Left hindlimb (tissue), 1 donor: ENCODE data around the gene SUOX.
"Not testable (repeated sequence)": the region's sequence is repeated elsewhere in the genome, so short reads cannot be mapped to it uniquely, and the experiment has no call there.

Experiments used
- DNase-seq: peaks from one replicate; pipeline ENCODE4 v3.0.0-alpha.2; 2018

Gene SUOX

GRCh38 chr12:56021889-56022497 is 24.9 kb downstream of the SUOX start:
- no peak for DNase-seq

DNA sequence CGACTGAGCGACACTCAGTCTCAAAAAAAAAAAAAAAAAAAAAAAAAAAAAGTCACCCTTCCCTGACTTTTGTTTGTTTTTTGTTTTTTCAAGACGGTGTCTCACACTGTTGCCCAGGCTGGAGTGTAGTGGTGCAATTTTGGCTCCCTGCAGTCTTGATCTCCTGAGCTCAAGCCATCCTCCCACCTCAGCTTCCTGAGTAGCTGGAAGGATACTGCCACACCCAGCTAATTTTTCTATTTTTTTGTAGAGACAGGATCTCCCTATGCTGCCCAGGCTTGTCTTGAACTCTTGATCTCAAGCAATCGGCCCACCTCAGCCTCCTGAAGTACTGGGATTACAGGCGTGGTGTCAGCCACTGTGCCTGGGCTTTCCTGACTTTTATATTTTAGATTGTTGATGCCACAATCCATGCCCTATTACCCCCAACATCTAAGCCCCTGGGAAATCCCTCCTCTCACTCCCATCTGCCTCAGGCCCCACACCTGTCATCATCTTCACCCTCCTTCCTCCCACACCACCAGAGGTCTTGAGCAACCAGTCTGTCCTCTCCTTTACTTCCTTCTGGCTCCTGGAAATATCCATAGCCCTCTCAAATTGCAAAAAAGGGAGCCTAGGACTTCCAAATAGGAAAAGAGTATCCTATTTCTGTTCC is 31.6 kb downstream of the SUOX start:
- no peak for DNase-seq

DNA sequence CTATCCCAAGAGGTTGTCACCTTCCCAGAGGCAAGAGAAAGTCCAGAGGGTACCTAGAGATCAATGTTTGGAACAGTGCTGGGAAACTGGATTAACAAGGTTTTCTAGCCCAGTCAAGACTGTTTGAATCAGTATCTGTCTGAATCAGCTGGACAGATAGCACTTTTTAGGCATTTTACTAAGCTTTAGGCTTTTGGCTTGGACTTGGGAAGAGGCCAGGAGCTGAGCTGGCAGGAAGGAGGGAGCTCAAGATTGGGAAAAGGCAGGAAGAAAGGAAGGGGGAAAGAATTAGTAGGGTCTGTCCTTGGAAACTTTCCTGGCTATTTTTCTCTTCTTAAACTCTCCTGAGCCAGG is 32.1 kb downstream of the SUOX start:
- DNase-seq, result no peak

DNA sequence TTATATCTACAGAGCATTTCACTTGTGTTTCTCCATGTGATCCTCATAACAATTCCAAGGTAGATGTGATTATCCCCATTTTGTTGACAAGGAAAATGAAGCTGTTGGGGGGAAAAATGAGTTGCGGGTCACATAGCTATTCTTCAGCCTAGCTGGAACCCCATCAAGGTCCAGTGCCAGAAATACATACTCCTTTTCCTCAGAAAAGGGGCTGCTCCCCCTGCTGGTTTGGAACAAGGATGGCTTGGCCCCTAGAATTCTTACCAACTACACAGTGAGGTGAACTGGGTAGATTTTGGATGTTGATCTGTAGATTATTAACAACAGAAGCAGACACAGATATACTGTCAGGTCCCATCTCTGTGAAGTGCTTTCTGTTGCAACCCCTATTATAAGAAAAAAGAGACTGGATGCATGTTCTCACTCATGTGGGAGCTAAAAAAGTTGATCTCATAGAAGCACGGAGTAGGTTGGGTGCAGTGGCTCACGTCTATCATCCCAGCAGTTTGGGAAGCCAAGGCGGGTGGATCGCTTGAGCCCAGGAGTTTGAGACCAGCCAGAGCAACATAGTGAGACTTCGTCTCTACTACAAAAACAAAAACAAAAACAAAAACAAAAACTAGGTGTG is 32.7 kb downstream of the SUOX start:
- peak; percentile 52 for DNase-seq

DNA sequence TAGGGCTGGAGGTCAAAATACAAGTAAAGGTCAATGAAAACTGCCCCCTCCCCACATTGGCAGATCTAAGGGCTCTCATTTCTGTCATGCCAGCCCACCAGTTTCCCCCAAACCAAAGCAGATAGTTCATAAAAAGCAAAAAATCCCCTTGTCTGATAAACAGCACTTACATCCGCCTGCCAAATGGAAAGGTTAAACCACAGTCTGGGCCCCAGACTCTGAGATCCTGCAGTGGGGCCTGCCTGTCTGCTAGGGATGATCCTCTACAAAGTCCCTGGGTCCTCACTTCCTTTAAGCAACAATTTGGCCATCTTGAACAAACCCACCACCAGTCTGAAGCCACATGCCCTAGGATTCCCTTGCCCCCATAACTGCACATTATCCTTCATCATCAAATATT is 34.9 kb downstream of the SUOX start:
- no peak for DNase-seq

GRCh38 chr12:56034586-56035332 is 37.7 kb downstream of the SUOX start:
- DNase-seq, result no peak

GRCh38 chr12:56037161-56037560 is 40.1 kb downstream of the SUOX start:
- no peak for DNase-seq

- DNase-seq, result no peak
These were observed 41.1 kb downstream of the SUOX start for GRCh38 chr12:56038022-56038655.

DNA sequence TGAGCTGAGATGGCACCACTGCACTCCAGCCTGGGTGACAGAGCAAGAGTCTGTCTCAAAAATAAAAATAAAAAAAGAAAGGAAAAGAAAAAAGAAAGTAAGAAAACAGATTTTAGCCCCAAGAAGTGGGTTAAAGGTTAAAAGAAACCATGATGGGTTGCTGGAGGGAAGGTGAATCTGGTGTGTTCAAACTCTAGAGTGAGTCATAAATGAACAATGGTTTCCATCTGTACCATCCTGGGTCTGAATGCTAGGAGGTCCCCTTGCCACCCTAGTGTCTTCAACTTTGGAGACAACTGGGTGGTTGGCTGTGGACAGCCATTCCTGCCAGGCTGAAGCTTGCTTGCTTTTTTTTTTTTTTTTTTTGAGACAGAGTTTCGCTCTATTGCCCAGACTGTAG is 43.1 kb downstream of the SUOX start:
- no peak for DNase-seq

GRCh38 chr12:56040963-56041551 is 44.0 kb downstream of the SUOX start:
- DNase-seq, result no peak

DNA sequence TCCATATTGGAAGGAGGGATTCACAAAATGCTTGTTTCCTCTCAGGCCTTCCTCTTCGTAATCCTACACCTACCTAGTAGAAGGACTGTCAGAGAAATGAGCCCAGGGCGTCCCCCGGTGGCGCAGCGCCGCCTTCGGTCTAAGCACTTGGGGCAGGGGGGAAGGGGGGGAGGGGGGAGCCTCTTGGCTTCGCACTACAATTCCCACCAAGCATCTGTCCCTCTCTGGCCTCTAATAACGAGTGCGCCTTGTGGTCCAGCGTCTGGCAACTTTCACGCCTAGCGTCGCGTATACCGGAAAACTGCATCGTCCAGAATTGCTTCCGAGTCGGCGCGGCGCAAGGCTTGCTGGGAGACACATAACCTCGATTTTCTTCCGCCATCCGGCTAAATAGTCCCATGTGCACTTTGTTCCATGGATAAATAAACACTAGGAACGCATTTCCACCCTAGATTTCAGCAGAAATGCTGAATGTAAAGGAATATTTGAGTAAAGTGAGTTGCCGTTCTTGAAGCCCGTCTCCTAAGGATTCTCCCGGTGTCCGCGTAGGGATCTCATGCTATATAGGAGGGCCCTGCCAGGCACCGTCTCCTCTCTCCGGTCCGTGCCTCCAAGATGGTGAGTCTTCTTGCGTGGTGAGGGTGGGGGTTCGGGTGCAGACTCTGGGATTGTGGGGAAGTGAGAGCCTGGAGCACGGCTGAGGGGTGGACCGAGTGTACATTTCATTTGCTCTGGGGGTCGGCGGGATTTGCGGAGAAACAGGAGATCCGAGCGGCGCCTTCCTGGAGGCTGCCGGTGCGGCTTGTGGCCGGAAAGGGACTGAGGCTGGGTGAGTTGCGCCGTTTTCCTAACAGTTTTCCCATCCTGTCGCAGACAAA is 44.7 kb downstream of the SUOX start, which contains the start of gene RPS26:
Gene RPS26, plus strand, starts transcription at position 367 of the 878 bp plus-strand sequence. Its CDS starts 249 bp downstream, at position 616.
- DNase-seq, result peak; percentile 98

GRCh38 chr12:56042430-56042813 is 45.3 kb downstream of the SUOX start:
- not testable (repeated sequence) for DNase-seq

DNA sequence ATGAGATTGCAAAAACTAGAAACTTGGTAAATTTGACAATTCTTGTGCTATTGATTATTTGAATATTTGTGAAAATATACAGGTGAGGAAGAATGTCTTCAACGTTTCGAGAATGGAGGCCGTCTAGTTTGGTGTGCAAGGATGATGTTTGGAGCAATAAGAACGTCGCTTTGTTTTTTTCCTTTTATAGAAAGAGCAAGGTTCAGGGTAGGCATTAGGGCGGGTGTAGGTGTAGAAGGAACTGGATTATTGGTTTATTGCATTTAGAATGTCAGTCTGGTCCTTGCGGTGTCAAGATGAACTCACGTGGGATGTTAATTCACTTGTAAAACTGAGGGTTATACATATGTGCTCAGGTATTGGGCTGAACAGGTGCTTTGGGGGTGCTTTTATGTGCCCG is 45.8 kb downstream of the SUOX start:
- DNase-seq, result no peak

GRCh38 chr12:56046027-56046780 is 49.1 kb downstream of the SUOX start:
- DNase-seq, result no peak

- no peak for DNase-seq
These were observed 56.4 kb downstream of the SUOX start for GRCh38 chr12:56053407-56053893.
